ENCODE results near the gene GSE1. TPM values are rescaled to one million over a fixed set of nuclear protein-coding genes. Genes with fewer than 3 reads are reported as not detected.

Gene GSE1
- total RNA-seq, 6 donors from 2014 or later: 80.2 to 332 (median 90.8) TPM

DNA sequence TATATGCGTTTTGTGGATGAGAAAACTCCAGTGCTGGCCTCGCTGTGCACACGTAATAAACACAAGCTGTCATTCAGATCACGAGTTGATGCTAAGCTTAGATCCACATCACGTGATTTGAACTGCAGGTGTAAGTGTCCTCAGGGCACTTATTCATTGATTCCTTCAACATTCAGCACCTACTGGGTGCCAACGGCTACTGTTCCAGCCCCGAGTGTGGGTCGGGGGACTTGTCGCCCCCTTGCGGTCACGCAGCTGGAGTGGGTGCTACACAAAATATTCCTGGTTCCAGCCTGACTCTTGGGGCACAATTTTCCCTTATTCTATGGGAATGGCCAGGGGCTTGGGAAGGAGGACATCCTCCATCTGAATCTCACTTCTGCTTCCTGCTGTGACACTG, 105.6 kb downstream of the GSE1 start:
- Histone ChIP-seq H3K27ac (no peak overlapping the region), H3K27me3 (no peaks in the 10 kb centered on the region), H3K9me3 (no peaks in the 10 kb centered on the region), H3K4me1 (peaks cover 0 to 11% (median 6%) of the 10 kb centered on the region in 4 donors), H3K36me3 (no peaks in the 10 kb centered on the region), H3K4me3 (no peak overlapping the region)
- 51 to 69% methylated on average over 5 to 11 of the region's 11 CpGs for WGBS, 2 donors
- TF ChIP-seq POLR2AphosphoS5 (IDR thresholded peaks at IDR 0.05) (no peak), POLR2A (IDR thresholded peaks at IDR 0.05) (no peak), EP300 (IDR thresholded peaks at IDR 0.05) (no peak)
- TF ChIP-seq, protein P1, sequence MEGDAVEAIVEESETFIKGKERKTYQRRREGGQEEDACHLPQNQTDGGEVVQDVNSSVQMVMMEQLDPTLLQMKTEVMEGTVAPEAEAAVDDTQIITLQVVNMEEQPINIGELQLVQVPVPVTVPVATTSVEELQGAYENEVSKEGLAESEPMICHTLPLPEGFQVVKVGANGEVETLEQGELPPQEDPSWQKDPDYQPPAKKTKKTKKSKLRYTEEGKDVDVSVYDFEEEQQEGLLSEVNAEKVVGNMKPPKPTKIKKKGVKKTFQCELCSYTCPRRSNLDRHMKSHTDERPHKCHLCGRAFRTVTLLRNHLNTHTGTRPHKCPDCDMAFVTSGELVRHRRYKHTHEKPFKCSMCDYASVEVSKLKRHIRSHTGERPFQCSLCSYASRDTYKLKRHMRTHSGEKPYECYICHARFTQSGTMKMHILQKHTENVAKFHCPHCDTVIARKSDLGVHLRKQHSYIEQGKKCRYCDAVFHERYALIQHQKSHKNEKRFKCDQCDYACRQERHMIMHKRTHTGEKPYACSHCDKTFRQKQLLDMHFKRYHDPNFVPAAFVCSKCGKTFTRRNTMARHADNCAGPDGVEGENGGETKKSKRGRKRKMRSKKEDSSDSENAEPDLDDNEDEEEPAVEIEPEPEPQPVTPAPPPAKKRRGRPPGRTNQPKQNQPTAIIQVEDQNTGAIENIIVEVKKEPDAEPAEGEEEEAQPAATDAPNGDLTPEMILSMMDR (IDR thresholded peaks at IDR 0.05): peak in 2 of 6 experiments; percentile 18 to 30
- no peak for DNase-seq
- ATAC-seq (ENCODE audit: low FRiP score in 2 of 2): peak in 1 of 2 donors; percentile 18

DNA sequence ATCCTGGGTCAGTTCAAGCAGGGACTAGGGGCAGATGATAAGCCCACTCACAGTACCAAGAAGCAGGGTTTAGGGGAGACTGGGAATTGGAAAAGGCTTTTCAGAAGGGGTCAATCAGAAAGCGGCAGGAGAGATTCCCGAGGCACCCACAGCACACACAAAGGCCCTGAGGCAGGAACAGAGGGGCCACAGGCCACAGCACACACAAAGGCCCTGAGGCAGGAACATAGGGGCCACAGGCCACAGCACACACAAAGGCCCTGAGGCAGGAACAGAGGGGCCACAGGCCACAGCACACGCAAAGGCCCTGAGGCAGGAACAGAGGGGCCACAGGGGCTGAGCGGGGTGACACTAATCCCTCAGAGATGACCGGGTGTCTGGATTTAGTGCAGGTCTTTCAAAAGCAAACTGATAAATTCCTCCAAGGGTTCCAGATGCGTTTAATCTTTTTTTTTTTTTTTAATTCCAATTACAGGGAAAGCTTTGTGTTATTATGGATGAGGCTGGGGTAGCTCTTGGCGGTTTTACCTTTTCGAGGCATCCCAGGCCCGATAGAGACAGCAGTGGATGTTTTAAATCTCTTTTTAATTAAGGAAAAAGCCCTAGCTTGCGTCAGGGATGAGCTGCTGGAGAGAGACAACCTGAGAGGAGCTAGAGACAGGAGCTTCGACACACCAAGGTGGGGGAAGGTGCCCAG, 106.6 kb downstream of the GSE1 start:
- Histone ChIP-seq H3K36me3 (no peaks in the 10 kb centered on the region), H3K27me3 (no peaks in the 10 kb centered on the region), H3K27ac (no peak overlapping the region), H3K9me3 (no peaks in the 10 kb centered on the region), H3K4me1 (peaks cover 0 to 11% (median 6%) of the 10 kb centered on the region in 4 donors), H3K4me3 (no peak overlapping the region)
- ATAC-seq (ENCODE audit: low FRiP score in 2 of 2) (no peak), DNase-seq (no peak)
- 90 to 93% methylated on average over 10 to 11 of the region's 11 CpGs for WGBS, 2 donors
- no peak for TF ChIP-seq POLR2A (IDR thresholded peaks at IDR 0.05)

DNA sequence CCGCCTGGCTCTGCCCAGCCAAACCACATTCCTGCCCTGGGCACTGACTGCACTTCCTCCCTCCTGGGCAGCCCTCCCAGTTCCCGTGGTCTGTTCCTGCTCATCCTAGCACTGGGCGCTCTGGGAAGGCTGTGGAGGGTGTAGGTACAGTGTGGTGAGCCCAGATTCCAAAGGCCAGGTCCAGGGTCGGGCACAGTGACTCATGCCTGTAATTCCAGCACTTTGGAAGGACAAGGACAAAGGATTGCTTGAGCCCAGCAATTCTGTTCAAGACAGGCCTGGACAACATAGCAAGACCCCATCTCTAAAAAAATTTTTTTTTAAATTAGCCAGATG, 107.1 kb downstream of the GSE1 start:
- H3K4me3 ChIP-seq: no peak overlapping the region
- ATAC-seq (ENCODE audit: low FRiP score in 2 of 2) (no peak), DNase-seq (no peak)
- no peak overlapping the region for H3K27ac ChIP-seq
- no peaks in the 10 kb centered on the region for H3K27me3 ChIP-seq
- H3K9me3 ChIP-seq: no peaks in the 10 kb centered on the region
- peaks cover 0 to 11% (median 6%) of the 10 kb centered on the region in 4 donors for H3K4me1 ChIP-seq
- TF ChIP-seq POLR2AphosphoS5 (IDR thresholded peaks at IDR 0.05) (no peak), EP300 (IDR thresholded peaks at IDR 0.05) (no peak)
- TF ChIP-seq, protein P1 (IDR thresholded peaks at IDR 0.05): no peak
- no peaks in the 10 kb centered on the region for H3K36me3 ChIP-seq
- 76 to 85% methylated on average over 4 of the region's 4 CpGs for WGBS, 2 donors

DNA sequence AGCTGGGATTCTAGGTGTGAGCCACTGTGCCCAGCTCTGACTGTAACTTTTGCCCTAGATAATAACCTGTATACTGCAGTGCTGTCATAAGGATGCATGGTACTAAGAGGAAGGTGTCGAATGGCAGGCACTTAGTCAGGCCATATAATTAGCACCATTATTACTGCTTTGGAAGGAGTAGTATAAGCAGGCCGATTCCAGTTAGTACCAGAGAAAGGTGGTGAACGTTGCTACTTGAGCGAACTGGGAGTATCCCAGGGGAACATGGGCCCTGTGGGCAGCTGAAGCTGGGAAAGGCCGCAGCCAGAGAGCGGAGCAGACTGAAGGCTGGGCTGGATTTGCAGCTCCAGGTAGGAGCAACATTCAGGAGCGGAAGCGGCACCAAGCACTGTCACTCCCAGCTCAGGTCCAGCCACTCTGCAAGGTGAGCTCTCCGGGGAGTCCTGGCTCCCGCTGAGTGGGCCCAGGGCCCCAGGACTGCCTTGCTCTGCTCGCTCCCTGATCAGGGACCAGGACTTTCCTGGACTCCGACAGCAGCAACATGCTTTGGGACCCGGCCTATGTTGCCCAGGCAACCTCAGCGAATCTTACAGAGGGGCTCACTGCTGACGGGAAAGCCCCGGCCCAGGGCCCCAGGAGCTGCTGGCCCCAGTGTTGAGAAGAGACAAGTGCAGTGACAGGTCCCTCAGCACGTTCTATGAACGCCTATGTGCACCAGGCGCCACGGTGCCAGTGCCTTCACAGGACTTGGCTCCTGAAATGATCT, 109.2 kb downstream of the GSE1 start:
- no peak for ATAC-seq (ENCODE audit: low FRiP score in 2 of 2)
- WGBS, 2 donors: 94 to 97% methylated on average over 8 to 19 of the region's 20 CpGs
- no peaks in the 10 kb centered on the region for H3K27me3 ChIP-seq
- H3K4me3 ChIP-seq: no peak overlapping the region
- H3K4me1 ChIP-seq: peaks cover 0 to 6% (median 3%) of the 10 kb centered on the region in 4 donors
- TF ChIP-seq, protein P1 (IDR thresholded peaks at IDR 0.05): no peak
- TF ChIP-seq EP300 (IDR thresholded peaks at IDR 0.05) (no peak), POLR2AphosphoS5 (IDR thresholded peaks at IDR 0.05) (no peak), POLR2A (IDR thresholded peaks at IDR 0.05) (no peak)
- DNase-seq: no peak
- H3K27ac ChIP-seq: no peak overlapping the region
- no peaks in the 10 kb centered on the region for H3K36me3 ChIP-seq
- no peaks in the 10 kb centered on the region for H3K9me3 ChIP-seq

DNA sequence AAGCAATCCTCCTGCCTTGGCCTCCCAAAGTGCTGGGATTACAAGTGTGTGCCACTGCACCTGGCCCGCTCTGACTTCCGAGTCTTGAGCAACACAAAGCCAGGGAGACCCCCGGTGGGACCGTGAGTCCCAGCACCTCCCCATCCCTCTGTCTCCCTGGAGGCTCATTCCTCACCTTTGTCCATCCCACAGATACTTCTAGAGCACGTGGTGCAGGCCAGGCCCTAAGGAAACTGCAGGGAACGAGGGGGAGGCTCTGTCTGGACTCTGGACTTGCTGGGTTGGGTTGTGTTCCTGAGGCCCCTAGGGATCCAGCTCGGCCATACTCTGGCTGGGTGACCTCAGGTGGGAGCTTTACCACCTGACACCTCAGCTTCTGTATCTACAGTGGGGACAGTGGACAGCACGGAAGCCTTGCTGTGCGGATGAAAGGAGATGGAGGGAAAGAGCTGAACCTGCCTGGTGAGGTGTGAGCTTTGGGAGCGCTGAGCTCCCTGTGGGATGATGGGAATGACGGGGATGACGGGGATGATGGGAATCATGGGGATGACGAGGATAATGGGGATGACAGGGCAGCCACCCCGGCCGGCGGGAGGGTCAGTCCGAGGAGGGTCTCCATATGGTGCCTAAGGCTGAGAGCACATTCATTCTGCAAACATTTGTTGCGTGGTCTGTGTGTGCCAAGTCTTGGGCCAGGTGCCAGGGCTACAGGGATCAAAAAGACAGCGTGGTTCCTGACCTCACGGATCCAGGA, 111.2 kb downstream of the GSE1 start:
- Histone ChIP-seq H3K36me3 (no peaks in the 10 kb centered on the region), H3K27me3 (no peaks in the 10 kb centered on the region), H3K4me1 (no peaks in the 10 kb centered on the region), H3K4me3 (no peak overlapping the region), H3K27ac (no peak overlapping the region), H3K9me3 (no peaks in the 10 kb centered on the region)
- TF ChIP-seq, protein P1 (IDR thresholded peaks at IDR 0.05): no peak
- TF ChIP-seq POLR2A (IDR thresholded peaks at IDR 0.05) (no peak), EP300 (IDR thresholded peaks at IDR 0.05) (no peak), POLR2AphosphoS5 (IDR thresholded peaks at IDR 0.05) (no peak)
- ATAC-seq (ENCODE audit: low FRiP score in 2 of 2) (no peak), DNase-seq (no peak)
- WGBS, 2 donors: 85 to 90% methylated on average over 14 to 20 of the region's 20 CpGs
